DOHH2 (cell line): Measurements from ENCODE around the gene TF.

ENCODE experiments used
- H3F3A ChIP-seq: fragments of 200-600 bp; sonication (generic), shearing (Covaris generic); 2 replicates; pipeline ENCODE4 v1.6.0; 2016; ENCODE audit warnings: antibody characterized with exemption, mild to moderate bottlenecking; ENCODE audit not compliant: control insufficient read depth, insufficient read depth
- H3K27ac ChIP-seq: fragments of 200-600 bp; sonication (generic); 2 replicates; pipeline ENCODE4 v1.5.1; 2014; ENCODE audit warnings: low read depth, mild to moderate bottlenecking, low read length, moderate library complexity
- H3K27me3 ChIP-seq: fragments of 200-600 bp; sonication (generic); 2 replicates; pipeline ENCODE4 v1.6.1; 2014; ENCODE audit warnings: mild to moderate bottlenecking, low read length, mixed read lengths; ENCODE audit not compliant: control insufficient read depth
- H3K36me3 ChIP-seq: fragments of 200-600 bp; sonication (generic); 2 replicates; pipeline ENCODE4 v1.6.1; 2014; ENCODE audit warnings: mild to moderate bottlenecking, low read length, moderate library complexity, mixed read lengths; ENCODE audit not compliant: control insufficient read depth
- H3K4me1 ChIP-seq: fragments of 200-600 bp; sonication (generic); 2 replicates; pipeline ENCODE4 v1.6.1; 2014; ENCODE audit warnings: mild to moderate bottlenecking, low read length, mixed read lengths; ENCODE audit not compliant: control insufficient read depth
- H3K4me2 ChIP-seq: fragments of 200-600 bp; sonication (generic); 2 replicates; pipeline ENCODE4 v1.6.0; 2014; ENCODE audit warnings: mild to moderate bottlenecking, low read length, moderate library complexity
- H3K4me3 ChIP-seq: fragments of 200-600 bp; sonication (generic); 2 replicates; pipeline ENCODE4 v1.5.1; 2014; ENCODE audit warnings: mild to moderate bottlenecking, low read length, mixed read lengths
- H3K79me2 ChIP-seq: fragments of 200-600 bp; sonication (generic); 2 replicates; pipeline ENCODE4 v1.6.1; 2014; ENCODE audit warnings: mild to moderate bottlenecking, low read length, mixed read lengths; ENCODE audit not compliant: control insufficient read depth
- H3K9me2 ChIP-seq: fragments of 200-600 bp; sonication (generic); replicated peaks from 2 replicates; pipeline ENCODE4 v1.6.1; 2014; ENCODE audit warnings: mild to moderate bottlenecking, low read length, mixed read lengths; ENCODE audit not compliant: control insufficient read depth
- H3K9me3 ChIP-seq: fragments of 200-600 bp; sonication (generic); 2 replicates; pipeline ENCODE4 v1.6.1; 2014; ENCODE audit warnings: antibody characterized with exemption, low read length, mixed read lengths; ENCODE audit not compliant: control insufficient read depth, insufficient read depth
- H4K20me1 ChIP-seq: fragments of 200-600 bp; sonication (generic); 2 replicates; pipeline ENCODE4 v1.6.0; 2014; ENCODE audit warnings: low read depth, mild to moderate bottlenecking, antibody characterized with exemption, low read length, moderate library complexity; ENCODE audit not compliant: control insufficient read depth, insufficient read depth
- CTCF ChIP-seq: fragments of 200-600 bp; sonication (generic); IDR thresholded peaks from one replicate; pipeline ENCODE4 v1.5.1; 2014; ENCODE audit warnings: antibody characterized with exemption, mild to moderate bottlenecking, low read depth, low read length; ENCODE audit not compliant: poor library complexity, severe bottlenecking
- EZH2phosphoT487 ChIP-seq: fragments of 200-600 bp; sonication (generic); IDR thresholded peaks from 2 replicates; pipeline ENCODE4 v1.6.1; 2017; ENCODE audit warnings: borderline replicate concordance, mild to moderate bottlenecking, antibody characterized with exemption, low read length, moderate library complexity, mixed read lengths

TF gene

GRCh38 chr3:133747907-133748639 is 1.9 kb downstream of the TF start:
- no peaks in the 10 kb centered on the region for H3K79me2 ChIP-seq
- H3K36me3 ChIP-seq, result no peaks in the 10 kb centered on the region

GRCh38 chr3:133749427-133750258 is 3.5 kb downstream of the TF start:
- TF ChIP-seq EZH2phosphoT487 (no peak), CTCF (no peak)
- Histone ChIP-seq H3F3A (no peaks in the 10 kb centered on the region), H3K4me1 (no peaks in the 10 kb centered on the region), H3K4me3 (no peak overlapping the region), H3K27ac (no peak overlapping the region), H3K36me3 (no peaks in the 10 kb centered on the region), H3K9me3 (no peaks in the 10 kb centered on the region), H4K20me1 (no peaks in the 10 kb centered on the region), H3K79me2 (no peaks in the 10 kb centered on the region), H3K27me3 (no peaks in the 10 kb centered on the region), H3K4me2 (no peak overlapping the region), H3K9me2 (no peaks in the 10 kb centered on the region)

More at GRCh38 chr3:133747907-133748639, 1.9 kb downstream of the TF start:
- no peak overlapping the region for H3K4me2 ChIP-seq
- H3K27ac ChIP-seq, result no peak overlapping the region
- no peak for TF ChIP-seq CTCF
- no peak for TF ChIP-seq EZH2phosphoT487
- H3K9me3 ChIP-seq, result no peaks in the 10 kb centered on the region
- no peaks in the 10 kb centered on the region for H4K20me1 ChIP-seq
- H3K9me2 ChIP-seq, result no peaks in the 10 kb centered on the region
- no peaks in the 10 kb centered on the region for H3K27me3 ChIP-seq
- H3F3A ChIP-seq, result no peaks in the 10 kb centered on the region
- no peaks in the 10 kb centered on the region for H3K4me1 ChIP-seq
- no peak overlapping the region for H3K4me3 ChIP-seq

GRCh38 chr3:133750259-133750656 is 4.1 kb downstream of the TF start:
- H3K4me1 ChIP-seq, result no peaks in the 10 kb centered on the region
- no peak overlapping the region for H3K27ac ChIP-seq
- H3K36me3 ChIP-seq, result no peaks in the 10 kb centered on the region
- H3K4me2 ChIP-seq, result no peak overlapping the region
- no peaks in the 10 kb centered on the region for H4K20me1 ChIP-seq
- no peak for TF ChIP-seq EZH2phosphoT487
- no peak for TF ChIP-seq CTCF
- no peaks in the 10 kb centered on the region for H3K27me3 ChIP-seq
- no peaks in the 10 kb centered on the region for H3K9me2 ChIP-seq
- H3F3A ChIP-seq, result no peaks in the 10 kb centered on the region
- H3K9me3 ChIP-seq, result no peaks in the 10 kb centered on the region
- H3K4me3 ChIP-seq, result no peak overlapping the region
- no peaks in the 10 kb centered on the region for H3K79me2 ChIP-seq
